ENCODE results near the gene E2F4. TPM values are rescaled to one million over a fixed set of nuclear protein-coding genes. Genes with fewer than 3 reads are reported as not detected.
A peak's percentile ranks its signal among the peaks of the same experiment; 100 is the strongest.

Gene E2F4
- total and polyA plus RNA-seq, 9 of the 15 experiments (the other 6 are each of a cell fraction or from before 2014, with no cell fraction given) = 9.7 to 139 (median 106) TPM

- TF ChIP-seq JUND (IDR thresholded peaks at IDR 0.05; ENCODE audit: borderline replicate concordance, low read depth, low read length) = peak; percentile 82
- peak; percentile 37; the same call in 1 of the 3 replicates for TF ChIP-seq JUND (tag; IDR thresholded peaks at IDR 0.05; ENCODE audit: borderline replicate concordance, low read depth, low read length)
- TF ChIP-seq ZBTB33 (CRISPR knock-in tag; IDR thresholded peaks at IDR 0.05) = no peak
- TF ChIP-seq HNRNPH1 (optimal IDR thresholded peaks at IDR 0.05; ENCODE audit: low read depth, low read length) = no peak
- peak; percentile 90 for TF ChIP-seq TFAP4 (CRISPR knock-in tag; IDR thresholded peaks at IDR 0.05; ENCODE audit: borderline replicate concordance)
- no peak for TF ChIP-seq MEF2A (IDR thresholded peaks at IDR 0.05; ENCODE audit: control insufficient read depth, low read depth, low read length)
- TF ChIP-seq CBX2 (IDR thresholded peaks at IDR 0.05; ENCODE audit: insufficient read depth, low read length, poor library complexity, severe bottlenecking) = no peak
- no peak for TF ChIP-seq DEAF1 (CRISPR knock-in tag; IDR thresholded peaks at IDR 0.05)
- TF ChIP-seq SNIP1 (IDR thresholded peaks at IDR 0.05; ENCODE audit: low read depth) = no peak
- no peak for TF ChIP-seq CTCFL (IDR thresholded peaks at IDR 0.05; ENCODE audit: borderline replicate concordance, insufficient read depth, low read depth, low read length, poor library complexity, severe bottlenecking)
- no peak for TF ChIP-seq TCF7 (IDR thresholded peaks at IDR 0.05; ENCODE audit: borderline replicate concordance)
- no peak for TF ChIP-seq HMGXB4 (CRISPR knock-in tag; IDR thresholded peaks at IDR 0.05)
- TF ChIP-seq ZNF324 (CRISPR knock-in tag; IDR thresholded peaks at IDR 0.05) = no peak
- 0 out of 2 replicates have a peak, but pooled peaks have one; percentile 22 for TF ChIP-seq TEAD2 (tag; IDR thresholded peaks at IDR 0.05)
These were observed 49.3 kb downstream of the E2F4 start (continued) for GRCh38 chr16:67241008-67241900.
